HUES64 (cell line): ENCODE measurements around the gene SPATA13.

Source experiments
- H3K27ac ChIP-seq: 2 replicates; pipeline ENCODE4 v1.7.0; 2013; ENCODE audit warnings: low read depth, low read length, inconsistent platforms
- H3K27me3 ChIP-seq: 2 replicates; pipeline ENCODE4 v1.6.1; 2013; ENCODE audit warnings: mild to moderate bottlenecking, low read length; ENCODE audit not compliant: insufficient read depth
- H3K36me3 ChIP-seq: 2 replicates; pipeline ENCODE4 v1.6.1; 2013; ENCODE audit warnings: mild to moderate bottlenecking, low read length; ENCODE audit not compliant: insufficient read depth
- H3K4me1 ChIP-seq: 2 replicates; pipeline ENCODE4 v1.6.1; 2013; ENCODE audit warnings: mild to moderate bottlenecking, low read length, moderate library complexity; ENCODE audit not compliant: insufficient read depth
- H3K4me3 ChIP-seq: 2 replicates; pipeline ENCODE4 v1.5.1; 2013; ENCODE audit warnings: mild to moderate bottlenecking, low read length, moderate library complexity
- H3K9ac ChIP-seq: 2 replicates; pipeline ENCODE4 v1.6.1; 2013; ENCODE audit warnings: mild to moderate bottlenecking, low read depth, low read length
- H3K9me3 ChIP-seq: 2 replicates; pipeline ENCODE4 v1.6.1; 2013; ENCODE audit warnings: low read depth, low read length; ENCODE audit not compliant: insufficient read depth
- WGBS: fragments of 150-250, 120-280 bp; methylation state at CpG from one replicate; pipeline ENCODE4 v1.1.7; 2013; ENCODE audit warnings: missing lambda C conversion rate; 5-methylcytosine and 5-hydroxymethylcytosine counted together

Gene SPATA13

DNA sequence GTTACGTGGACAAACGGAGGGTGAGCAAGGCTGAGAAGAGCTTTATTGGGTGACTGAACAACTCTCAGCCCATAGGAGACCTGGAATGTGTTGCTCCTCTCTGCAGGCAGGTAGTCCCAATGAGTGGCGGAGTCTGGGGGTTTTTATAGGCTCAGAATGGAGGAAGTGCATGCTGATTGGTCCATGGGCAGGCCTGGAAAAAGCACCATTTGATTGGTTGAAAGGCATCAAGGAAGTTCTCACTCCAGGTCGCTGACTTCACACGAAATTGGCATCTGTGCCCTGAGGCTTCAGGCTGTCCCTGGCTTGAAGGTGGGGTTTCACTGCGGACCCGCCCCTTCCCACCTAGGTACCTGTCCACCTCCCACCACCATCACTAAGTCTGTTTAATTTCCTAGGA, 65.4 kb downstream of the SPATA13 start:
- Histone ChIP-seq H3K4me1 (peaks cover 7% of the 10 kb centered on the region), H3K4me3 (no peak overlapping the region), H3K36me3 (peaks cover 8% of the 10 kb centered on the region; the same call in 1 of the 2 replicates), H3K9me3 (no peaks in the 10 kb centered on the region), H3K9ac (no peak overlapping the region), H3K27me3 (no peaks in the 10 kb centered on the region), H3K27ac (no peak overlapping the region)
- whole genome bisulfite sequencing, result 85% methylated on average over 7 of the region's 7 CpGs

GRCh38 chr13:24226762-24227161, 66.2 kb downstream of the SPATA13 start:
- WGBS, result 52% methylated on average over 3 of the region's 3 CpGs
- no peaks in the 10 kb centered on the region for H3K27me3 ChIP-seq
- peaks cover 7% of the 10 kb centered on the region for H3K4me1 ChIP-seq
- H3K9me3 ChIP-seq, result no peaks in the 10 kb centered on the region
- H3K36me3 ChIP-seq, result peaks cover 8% of the 10 kb centered on the region; the same call in 1 of the 2 replicates
- H3K27ac ChIP-seq, result no peak overlapping the region
- no peak overlapping the region for H3K4me3 ChIP-seq
- no peak overlapping the region for H3K9ac ChIP-seq

DNA sequence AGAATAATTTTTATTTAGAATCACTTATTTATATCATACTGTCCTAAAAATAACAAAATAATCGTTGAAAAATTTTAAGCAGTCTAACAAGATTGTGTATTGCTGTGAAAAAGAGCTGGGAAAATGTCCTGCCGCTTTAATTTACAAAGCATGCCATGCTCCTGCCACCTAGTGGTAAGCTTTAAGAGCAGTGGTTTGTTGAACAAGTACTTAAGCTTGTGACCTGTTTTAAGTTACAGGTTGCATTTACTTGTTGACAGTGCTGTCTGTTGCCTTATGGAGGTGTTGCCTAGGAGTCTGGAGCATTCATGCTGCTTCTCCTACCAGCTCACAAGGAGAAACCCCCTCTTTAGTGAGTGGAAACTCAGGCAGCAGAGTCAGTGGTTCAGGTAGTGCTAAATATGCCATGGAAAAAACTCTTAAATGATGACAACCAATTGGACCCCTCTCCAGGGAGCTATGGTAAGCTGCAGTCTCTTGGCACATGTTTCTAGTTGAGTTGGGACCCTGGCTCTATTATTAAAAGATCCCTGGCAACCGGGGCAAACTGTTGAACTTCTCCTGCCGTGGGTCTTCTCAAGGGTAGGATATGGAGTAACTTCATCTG, 68.4 kb downstream of the SPATA13 start:
- H3K9ac ChIP-seq, result no peak overlapping the region
- 48% methylated on average over 4 of the region's 4 CpGs for WGBS
- no peak overlapping the region for H3K4me3 ChIP-seq
- H3K27ac ChIP-seq, result no peak overlapping the region
- H3K36me3 ChIP-seq, result peaks cover 5% of the 10 kb centered on the region; the same call in 1 of the 2 replicates
- no peaks in the 10 kb centered on the region for H3K27me3 ChIP-seq
- H3K9me3 ChIP-seq, result no peaks in the 10 kb centered on the region
- H3K4me1 ChIP-seq, result peaks cover 21% of the 10 kb centered on the region

- Histone ChIP-seq H3K9ac (no peak overlapping the region), H3K4me1 (peaks cover 21% of the 10 kb centered on the region), H3K9me3 (no peaks in the 10 kb centered on the region), H3K27me3 (no peaks in the 10 kb centered on the region), H3K36me3 (no peaks in the 10 kb centered on the region), H3K27ac (no peak overlapping the region), H3K4me3 (no peak overlapping the region)
- 92% methylated on average over 12 of the region's 12 CpGs for WGBS
Observed at GRCh38 chr13:24230428-24231072, 70.0 kb downstream of the SPATA13 start.

DNA sequence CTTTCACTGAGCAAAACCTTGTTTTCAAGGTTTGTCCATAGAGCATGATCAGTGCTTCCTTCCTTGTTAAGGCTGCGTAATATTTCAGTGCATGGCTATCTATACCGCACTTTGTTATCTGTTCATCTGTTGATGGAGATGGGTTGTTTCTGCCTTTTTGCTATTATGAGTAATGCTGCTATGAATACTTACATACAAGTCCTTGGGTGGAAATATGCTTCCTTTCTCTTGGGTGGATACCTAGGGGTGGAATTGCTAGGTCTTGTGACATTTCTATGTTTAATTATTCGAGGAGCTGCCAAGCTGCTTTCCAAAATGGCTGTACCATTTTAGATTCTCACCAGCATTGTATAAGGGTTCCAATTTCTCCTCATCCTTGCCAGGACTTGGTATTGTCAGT, 70.9 kb downstream of the SPATA13 start:
- H3K4me1 ChIP-seq, result peaks cover 21% of the 10 kb centered on the region
- H3K4me3 ChIP-seq, result no peak overlapping the region
- 97% methylated on average over 3 of the region's 3 CpGs for WGBS
- no peaks in the 10 kb centered on the region for H3K27me3 ChIP-seq
- H3K9ac ChIP-seq, result no peak overlapping the region
- no peaks in the 10 kb centered on the region for H3K9me3 ChIP-seq
- no peak overlapping the region for H3K27ac ChIP-seq
- H3K36me3 ChIP-seq, result no peaks in the 10 kb centered on the region

DNA sequence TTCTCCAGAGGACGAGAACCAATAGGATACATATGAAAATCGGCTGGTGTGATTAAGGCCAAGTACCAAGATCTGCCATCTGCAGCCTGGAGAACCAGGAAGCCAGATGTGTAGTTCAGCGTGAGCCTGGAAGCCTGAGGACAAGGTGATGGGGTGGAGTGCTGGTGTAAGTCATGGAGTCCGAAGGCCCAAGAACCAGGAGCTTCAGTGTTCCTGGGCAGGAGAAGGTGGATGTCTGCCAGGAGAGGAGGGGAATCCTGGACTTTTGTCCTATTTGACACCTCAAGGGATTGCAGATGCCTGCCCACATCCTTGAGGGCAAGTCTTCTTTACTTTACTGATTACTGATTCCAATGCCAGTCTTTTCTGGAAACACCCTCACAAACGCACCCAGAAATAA, 71.5 kb downstream of the SPATA13 start:
- Histone ChIP-seq H3K9me3 (no peaks in the 10 kb centered on the region), H3K9ac (no peak overlapping the region), H3K27me3 (no peaks in the 10 kb centered on the region), H3K4me1 (peaks cover 17% of the 10 kb centered on the region), H3K27ac (no peak overlapping the region), H3K36me3 (no peaks in the 10 kb centered on the region), H3K4me3 (no peak overlapping the region)
- WGBS, result 93% methylated on average over 5 of the region's 5 CpGs

GRCh38 chr13:24232474-24232873, 72.0 kb downstream of the SPATA13 start:
- H3K36me3 ChIP-seq, result no peaks in the 10 kb centered on the region
- H3K9me3 ChIP-seq, result no peaks in the 10 kb centered on the region
- no peak overlapping the region for H3K27ac ChIP-seq
- WGBS, result 69% methylated on average over 3 of the region's 3 CpGs
- no peak overlapping the region for H3K4me3 ChIP-seq
- peaks cover 17% of the 10 kb centered on the region for H3K4me1 ChIP-seq
- no peak overlapping the region for H3K9ac ChIP-seq
- H3K27me3 ChIP-seq, result no peaks in the 10 kb centered on the region

DNA sequence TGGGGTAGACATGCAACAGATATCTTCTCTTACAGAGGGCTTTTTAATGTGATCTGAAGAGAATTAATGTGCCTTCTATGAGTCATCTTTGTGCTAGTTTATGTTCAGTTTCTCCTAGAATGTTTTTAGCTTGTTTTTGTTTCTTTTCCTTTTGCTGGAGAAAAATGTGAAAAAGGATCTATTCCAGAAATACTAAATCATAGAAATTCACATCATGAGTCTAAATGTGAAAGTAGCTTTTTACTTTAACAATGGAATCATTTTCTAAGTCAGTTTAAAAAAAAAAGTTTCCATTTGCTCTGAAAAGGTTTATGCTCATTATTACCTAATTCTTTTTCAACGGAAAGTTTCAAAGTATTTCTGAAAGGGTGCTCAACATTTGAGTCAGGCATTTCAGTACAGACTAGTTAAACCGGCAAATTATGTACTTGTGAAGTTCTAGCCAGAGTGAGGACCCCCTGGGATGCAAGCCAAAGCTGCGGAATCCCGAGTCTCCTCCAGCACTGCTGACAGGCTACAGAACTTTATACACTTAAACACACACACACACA, 72.9 kb downstream of the SPATA13 start:
- Histone ChIP-seq H3K9ac (no peak overlapping the region), H3K27me3 (no peaks in the 10 kb centered on the region), H3K4me3 (no peak overlapping the region), H3K36me3 (no peaks in the 10 kb centered on the region), H3K9me3 (no peaks in the 10 kb centered on the region), H3K4me1 (peaks cover 17% of the 10 kb centered on the region), H3K27ac (no peak overlapping the region)
- 31% methylated on average over 4 of the region's 4 CpGs for WGBS

DNA sequence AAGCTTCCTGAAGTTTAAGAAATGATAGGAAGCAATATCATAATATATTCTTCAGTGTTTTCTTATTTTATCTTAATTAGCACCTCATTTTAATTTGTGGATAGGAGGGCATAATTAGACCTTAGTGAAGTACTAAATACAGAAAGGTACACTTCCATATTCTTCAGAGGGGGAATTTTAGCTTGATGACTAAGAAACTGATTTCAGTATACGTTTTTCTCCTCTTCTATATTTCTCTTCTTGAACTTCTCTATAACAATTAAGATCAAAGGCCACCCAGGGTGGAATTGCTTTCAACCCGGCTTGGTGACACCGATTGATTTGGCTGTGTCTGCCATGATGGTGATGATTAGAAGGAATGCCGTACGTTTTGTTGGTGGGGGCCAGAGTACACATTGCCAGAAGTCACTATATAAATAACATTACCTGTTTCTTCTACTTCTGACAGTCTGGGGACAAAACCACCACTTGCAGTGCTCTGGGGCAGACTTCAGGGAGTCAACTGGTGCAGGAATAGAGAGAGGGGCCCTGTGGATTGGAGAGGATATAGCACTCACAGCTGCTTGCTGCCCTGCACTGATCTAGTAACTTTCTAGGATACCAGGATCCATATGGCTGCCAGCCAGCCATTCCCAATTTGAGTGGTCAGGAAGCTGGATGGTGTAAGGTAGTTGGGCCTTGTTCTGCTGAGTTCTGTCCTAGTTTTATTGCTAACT, 73.8 kb downstream of the SPATA13 start:
- H3K4me3 ChIP-seq, result no peak overlapping the region

DNA sequence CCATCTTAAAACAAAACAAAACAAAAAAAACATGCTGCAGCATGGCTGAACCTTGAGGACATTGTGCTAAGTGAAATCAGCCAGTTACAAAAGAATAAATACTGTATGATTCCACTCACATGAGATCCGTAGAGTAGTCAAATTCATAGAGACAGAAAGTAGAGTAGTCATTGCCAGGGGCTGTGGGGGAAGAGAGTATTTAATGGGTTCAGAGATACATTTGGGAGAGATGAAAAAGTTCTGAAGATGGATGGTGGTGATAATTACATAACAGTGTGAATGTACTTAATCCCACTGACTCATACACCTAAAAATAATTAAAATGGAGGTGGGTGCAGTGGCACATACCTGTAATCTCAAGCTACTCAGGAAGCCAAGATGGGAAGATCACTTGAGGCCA, 76.8 kb downstream of the SPATA13 start:
- Histone ChIP-seq H3K4me1 (peaks cover 14% of the 10 kb centered on the region), H3K27ac (no peak overlapping the region), H3K4me3 (no peak overlapping the region), H3K9me3 (no peaks in the 10 kb centered on the region), H3K36me3 (no peaks in the 10 kb centered on the region), H3K27me3 (no peaks in the 10 kb centered on the region), H3K9ac (no peak overlapping the region)
- WGBS, result 96% methylated on average over 1 of the region's 1 CpG

More for the DNA sequence above, 73.8 kb downstream of the SPATA13 start:
- Histone ChIP-seq H3K27me3 (no peaks in the 10 kb centered on the region), H3K27ac (no peak overlapping the region), H3K9ac (no peak overlapping the region), H3K9me3 (no peaks in the 10 kb centered on the region), H3K36me3 (no peaks in the 10 kb centered on the region), H3K4me1 (peaks cover 14% of the 10 kb centered on the region)
- WGBS, result 82% methylated on average over 3 of the region's 5 CpGs

- 83% methylated on average over 10 of the region's 10 CpGs for WGBS
- no peak overlapping the region for H3K4me3 ChIP-seq
- H3K27me3 ChIP-seq, result no peaks in the 10 kb centered on the region
- no peak overlapping the region for H3K27ac ChIP-seq
- H3K9me3 ChIP-seq, result no peaks in the 10 kb centered on the region
- no peaks in the 10 kb centered on the region for H3K36me3 ChIP-seq
- H3K4me1 ChIP-seq, result no peaks in the 10 kb centered on the region; the same call in 1 of the 2 replicates
- H3K9ac ChIP-seq, result no peak overlapping the region
Observed at GRCh38 chr13:24241336-24241735, 80.8 kb downstream of the SPATA13 start.
